ENCODE measurements around the gene HAUS3.

DNA sequence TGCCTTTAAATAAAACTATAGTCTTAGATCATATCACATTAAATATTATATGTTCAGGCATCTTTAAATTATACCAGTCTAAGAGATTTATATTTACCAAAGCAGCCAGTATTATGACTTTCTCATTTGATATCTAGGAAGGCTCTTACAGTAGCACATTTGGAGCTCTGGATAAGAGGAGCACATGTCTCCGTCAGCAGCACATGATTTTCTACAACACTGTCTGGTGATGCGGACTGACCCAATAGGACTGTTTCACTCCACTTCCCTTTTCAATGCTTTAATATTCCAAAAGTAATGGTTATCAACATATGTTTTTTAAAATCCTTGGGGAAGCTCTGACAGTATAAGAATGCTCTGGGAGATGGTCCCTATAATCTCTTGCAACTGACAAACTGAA is 61.5 kb downstream of the HAUS3 start:
- TF ChIP-seq, protein P1, sequence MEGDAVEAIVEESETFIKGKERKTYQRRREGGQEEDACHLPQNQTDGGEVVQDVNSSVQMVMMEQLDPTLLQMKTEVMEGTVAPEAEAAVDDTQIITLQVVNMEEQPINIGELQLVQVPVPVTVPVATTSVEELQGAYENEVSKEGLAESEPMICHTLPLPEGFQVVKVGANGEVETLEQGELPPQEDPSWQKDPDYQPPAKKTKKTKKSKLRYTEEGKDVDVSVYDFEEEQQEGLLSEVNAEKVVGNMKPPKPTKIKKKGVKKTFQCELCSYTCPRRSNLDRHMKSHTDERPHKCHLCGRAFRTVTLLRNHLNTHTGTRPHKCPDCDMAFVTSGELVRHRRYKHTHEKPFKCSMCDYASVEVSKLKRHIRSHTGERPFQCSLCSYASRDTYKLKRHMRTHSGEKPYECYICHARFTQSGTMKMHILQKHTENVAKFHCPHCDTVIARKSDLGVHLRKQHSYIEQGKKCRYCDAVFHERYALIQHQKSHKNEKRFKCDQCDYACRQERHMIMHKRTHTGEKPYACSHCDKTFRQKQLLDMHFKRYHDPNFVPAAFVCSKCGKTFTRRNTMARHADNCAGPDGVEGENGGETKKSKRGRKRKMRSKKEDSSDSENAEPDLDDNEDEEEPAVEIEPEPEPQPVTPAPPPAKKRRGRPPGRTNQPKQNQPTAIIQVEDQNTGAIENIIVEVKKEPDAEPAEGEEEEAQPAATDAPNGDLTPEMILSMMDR (IDR thresholded peaks at IDR 0.05; ENCODE audit: low read depth, low read length, missing input control) = no peak
- TF ChIP-seq GABPA (IDR thresholded peaks at IDR 0.05 in 1 of 2, conservative IDR thresholded peaks at IDR 0.05 in 1 of 2) (no peak), JUND (IDR thresholded peaks at IDR 0.05) (no peak), HNF4G (IDR thresholded peaks at IDR 0.05) (no peak), RAD21 (IDR thresholded peaks at IDR 0.05) (no peak), YY1 (IDR thresholded peaks at IDR 0.05) (no peak), TAF1 (conservative IDR thresholded peaks at IDR 0.05) (no peak), FOXA2 (IDR thresholded peaks at IDR 0.05) (no peak)
- TF ChIP-seq, protein P2, sequence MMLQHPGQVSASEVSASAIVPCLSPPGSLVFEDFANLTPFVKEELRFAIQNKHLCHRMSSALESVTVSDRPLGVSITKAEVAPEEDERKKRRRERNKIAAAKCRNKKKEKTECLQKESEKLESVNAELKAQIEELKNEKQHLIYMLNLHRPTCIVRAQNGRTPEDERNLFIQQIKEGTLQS (IDR thresholded peaks at IDR 0.05) = no peak
- TF ChIP-seq, protein P3, sequence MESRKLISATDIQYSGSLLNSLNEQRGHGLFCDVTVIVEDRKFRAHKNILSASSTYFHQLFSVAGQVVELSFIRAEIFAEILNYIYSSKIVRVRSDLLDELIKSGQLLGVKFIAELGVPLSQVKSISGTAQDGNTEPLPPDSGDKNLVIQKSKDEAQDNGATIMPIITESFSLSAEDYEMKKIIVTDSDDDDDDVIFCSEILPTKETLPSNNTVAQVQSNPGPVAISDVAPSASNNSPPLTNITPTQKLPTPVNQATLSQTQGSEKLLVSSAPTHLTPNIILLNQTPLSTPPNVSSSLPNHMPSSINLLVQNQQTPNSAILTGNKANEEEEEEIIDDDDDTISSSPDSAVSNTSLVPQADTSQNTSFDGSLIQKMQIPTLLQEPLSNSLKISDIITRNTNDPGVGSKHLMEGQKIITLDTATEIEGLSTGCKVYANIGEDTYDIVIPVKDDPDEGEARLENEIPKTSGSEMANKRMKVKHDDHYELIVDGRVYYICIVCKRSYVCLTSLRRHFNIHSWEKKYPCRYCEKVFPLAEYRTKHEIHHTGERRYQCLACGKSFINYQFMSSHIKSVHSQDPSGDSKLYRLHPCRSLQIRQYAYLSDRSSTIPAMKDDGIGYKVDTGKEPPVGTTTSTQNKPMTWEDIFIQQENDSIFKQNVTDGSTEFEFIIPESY (IDR thresholded peaks at IDR 0.05) = no peak
- TF ChIP-seq, protein P4, sequence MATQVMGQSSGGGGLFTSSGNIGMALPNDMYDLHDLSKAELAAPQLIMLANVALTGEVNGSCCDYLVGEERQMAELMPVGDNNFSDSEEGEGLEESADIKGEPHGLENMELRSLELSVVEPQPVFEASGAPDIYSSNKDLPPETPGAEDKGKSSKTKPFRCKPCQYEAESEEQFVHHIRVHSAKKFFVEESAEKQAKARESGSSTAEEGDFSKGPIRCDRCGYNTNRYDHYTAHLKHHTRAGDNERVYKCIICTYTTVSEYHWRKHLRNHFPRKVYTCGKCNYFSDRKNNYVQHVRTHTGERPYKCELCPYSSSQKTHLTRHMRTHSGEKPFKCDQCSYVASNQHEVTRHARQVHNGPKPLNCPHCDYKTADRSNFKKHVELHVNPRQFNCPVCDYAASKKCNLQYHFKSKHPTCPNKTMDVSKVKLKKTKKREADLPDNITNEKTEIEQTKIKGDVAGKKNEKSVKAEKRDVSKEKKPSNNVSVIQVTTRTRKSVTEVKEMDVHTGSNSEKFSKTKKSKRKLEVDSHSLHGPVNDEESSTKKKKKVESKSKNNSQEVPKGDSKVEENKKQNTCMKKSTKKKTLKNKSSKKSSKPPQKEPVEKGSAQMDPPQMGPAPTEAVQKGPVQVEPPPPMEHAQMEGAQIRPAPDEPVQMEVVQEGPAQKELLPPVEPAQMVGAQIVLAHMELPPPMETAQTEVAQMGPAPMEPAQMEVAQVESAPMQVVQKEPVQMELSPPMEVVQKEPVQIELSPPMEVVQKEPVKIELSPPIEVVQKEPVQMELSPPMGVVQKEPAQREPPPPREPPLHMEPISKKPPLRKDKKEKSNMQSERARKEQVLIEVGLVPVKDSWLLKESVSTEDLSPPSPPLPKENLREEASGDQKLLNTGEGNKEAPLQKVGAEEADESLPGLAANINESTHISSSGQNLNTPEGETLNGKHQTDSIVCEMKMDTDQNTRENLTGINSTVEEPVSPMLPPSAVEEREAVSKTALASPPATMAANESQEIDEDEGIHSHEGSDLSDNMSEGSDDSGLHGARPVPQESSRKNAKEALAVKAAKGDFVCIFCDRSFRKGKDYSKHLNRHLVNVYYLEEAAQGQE (IDR thresholded peaks at IDR 0.05) = no peak

Data from liver (tissue), 3 donors.